K562 (cell line): Measurements from ENCODE around the gene ZSWIM6. TPM values are rescaled to one million over a fixed set of nuclear protein-coding genes. Genes with fewer than 3 reads are reported as not detected.

Source experiments
- ATAC-seq: fragments of 200-7000 bp; cut with Tn5 transposase; 3 replicates; pipeline ENCODE4 v1.9.1; 2020; ENCODE audit warnings: moderate library complexity
- BruUV-seq: library from RNA; stranded (reverse); fragments of 400-500 nt; replicated peaks from 2 replicates; lab custom pipeline; 2021; lab: Mats Ljungman, UMichigan
- CTCF ChIA-PET: fragments of 300-600 bp; formaldehyde crosslinking; extraction: SDS; loops from one replicate; lab custom pipeline; 2021; ENCODE audit warnings: low intra/inter-chr PET ratio; lab: Yijun Ruan, JAX
- POLR2A ChIA-PET: fragments of 300-600, 350-650 bp; sonication (Branson Sonifier 250); formaldehyde crosslinking; extraction: SDS; loops from one replicate; lab custom pipeline; 2021; ENCODE audit warnings: antibody characterized with exemption, inconsistent platforms; lab: Yijun Ruan, JAX
- DNase-seq, 4 experiments: peaks; one replicate each; pipeline versions ENCODE4 v3.0.0 to v3.0.0-alpha.2; 2011 to 2018; ENCODE audit warnings: low spot score in 3 of 4, mixed read lengths in 3 of 4; ENCODE audit errors: extremely low read depth in 1 of 4
- FAIRE-seq: peaks from 2 replicates; lab custom pipeline; 2011; peaks lifted over from hg19 to GRCh38; lab: Jason Lieb, UNC
- H2AFZ ChIP-seq: 2 replicates; pipeline ENCODE4 v1.6.0; 2011; ENCODE audit warnings: low read depth, low read length, control low read depth, inconsistent platforms
- H3K27ac ChIP-seq: fragments of 200-600 bp; 3 replicates; pipeline ENCODE4 v1.8.0; 2011; ENCODE audit warnings: low read depth, mild to moderate bottlenecking, control low read depth, inconsistent platforms, low read length, moderate library complexity, mixed read lengths; ENCODE audit errors: extremely low read depth
- H3K27me3 ChIP-seq, 2 experiments: fragments of 300-600 bp in 1 of 2; 2 replicates in 1 of 2; 3 replicates in 1 of 2; pipeline versions ENCODE4 v1.6.0 to v1.8.0; 2011; ENCODE audit warnings: inconsistent platforms in 2 of 2, low read length in 2 of 2, mild to moderate bottlenecking in 1 of 2, mixed read lengths in 1 of 2, moderate library complexity in 1 of 2; ENCODE audit not compliant: control insufficient read depth in 2 of 2, insufficient read depth in 2 of 2
- H3K36me3 ChIP-seq: fragments of 300-600 bp; 3 replicates; pipeline ENCODE4 v1.8.0; 2011; ENCODE audit warnings: mild to moderate bottlenecking, low read length, inconsistent platforms; ENCODE audit not compliant: control insufficient read depth, insufficient read depth
- H3K4me1 ChIP-seq, 2 experiments: fragments of 200-600 bp in 1 of 2; replicated peaks in 1 of 2; 2 replicates in 1 of 2; 3 replicates in 1 of 2; pipeline versions ENCODE4 v1.5.1 to v1.8.0; 2011; ENCODE audit warnings: inconsistent platforms in 2 of 2, low read length in 2 of 2, mild to moderate bottlenecking in 1 of 2, mixed read lengths in 1 of 2, moderate library complexity in 1 of 2; ENCODE audit not compliant: control insufficient read depth in 2 of 2, insufficient read depth in 2 of 2
- H3K4me2 ChIP-seq: 2 replicates; pipeline ENCODE4 v1.6.1; 2011; ENCODE audit warnings: low read length, control low read depth, inconsistent platforms, mixed read lengths; ENCODE audit not compliant: insufficient read depth
- H3K4me3 ChIP-seq: fragments of 200-600 bp; sonication (generic), shearing (Covaris generic); 2 replicates; pipeline ENCODE4 v1.5.1; 2016; ENCODE audit warnings: control low read depth, inconsistent platforms
- H3K79me2 ChIP-seq: fragments of 200-600 bp; 3 replicates; pipeline ENCODE4 v1.8.0; 2011; ENCODE audit warnings: low read length, inconsistent platforms; ENCODE audit not compliant: control insufficient read depth, insufficient read depth
- H3K9ac ChIP-seq, 2 experiments: 2 replicates each; pipeline versions ENCODE4 v1.6.0 to v1.6.1; 2011; ENCODE audit warnings: low read depth in 2 of 2, low read length in 2 of 2, control low read depth in 1 of 2, inconsistent platforms in 1 of 2, mild to moderate bottlenecking in 1 of 2, mixed read lengths in 1 of 2; ENCODE audit not compliant: insufficient read depth in 1 of 2
- H3K9me1 ChIP-seq: one replicate; pipeline ENCODE4 v1.6.0; 2011; ENCODE audit warnings: inconsistent platforms, mild to moderate bottlenecking, low read length, moderate library complexity; ENCODE audit not compliant: control insufficient read depth, insufficient read depth
- H3K9me3 ChIP-seq: replicated peaks from 2 replicates; pipeline ENCODE4 v1.5.1; 2011; ENCODE audit warnings: low read depth, low read length, inconsistent platforms; ENCODE audit not compliant: control insufficient read depth, insufficient read depth
- H4K20me1 ChIP-seq: replicated peaks from 2 replicates; pipeline ENCODE4 v1.6.1; 2011; ENCODE audit warnings: low read length, inconsistent platforms, mixed read lengths; ENCODE audit not compliant: control insufficient read depth, insufficient read depth
- CEBPG ChIP-seq, 3 experiments: fragments of 200-800 bp in 1 of 3; sonication (Bioruptor generic) in 1 of 3; sonication (generic) in 1 of 3; formaldehyde crosslinking in 1 of 3; IDR thresholded peaks in 2 of 3; conservative IDR thresholded peaks in 1 of 3; 2 replicates each; pipeline versions ENCODE4 v1.6.1 to v1.8.0; 2016 to 2022; ENCODE audit warnings: missing compliant biosample characterization in 2 of 3, missing genetic modification characterization in 2 of 3, mild to moderate bottlenecking in 1 of 3, missing genetic modification reagents in 1 of 3
- ESRRB ChIP-seq: fragments of 250-450 bp; sonication (Bioruptor Pico); IDR thresholded peaks from 2 replicates; pipeline ENCODE4 v1.5.0; 2020; ENCODE audit warnings: mild to moderate bottlenecking, moderate library complexity, borderline replicate concordance
- HLTF ChIP-seq: fragments of 450-650 bp; IDR thresholded peaks from 2 replicates; pipeline ENCODE4 v1.6.1; 2016
- KDM5B ChIP-seq: fragments of 200-600 bp; sonication (generic); IDR thresholded peaks from 2 replicates; pipeline ENCODE4 v1.6.1; 2012; ENCODE audit warnings: low read depth, mild to moderate bottlenecking, moderate library complexity, low read length, control low read depth, inconsistent platforms; ENCODE audit not compliant: insufficient replicate concordance
- MTF1 ChIP-seq: fragments of 250-450 bp; sonication (Bioruptor Pico); IDR thresholded peaks from 2 replicates; pipeline ENCODE4 v1.9.0; 2021; ENCODE audit warnings: moderate library complexity, mild to moderate bottlenecking, inconsistent platforms, borderline replicate concordance
- ZNF282 ChIP-seq: sonication (generic); formaldehyde crosslinking; IDR thresholded peaks from 2 replicates; pipeline ENCODE4 v1.8.1; 2023; ENCODE audit warnings: missing genetic modification reagents
- WGBS: fragments of 100-300 bp; shearing (Covaris generic); methylation state at CpG from one replicate; pipeline ENCODE4 v1.1.6; 2016; ENCODE audit warnings: low coverage, mixed read lengths; ENCODE audit not compliant: insufficient coverage; ENCODE audit errors: missing lambda C conversion rate; 5-methylcytosine and 5-hydroxymethylcytosine counted together
- in situ Hi-C: fragments of 300-500 bp; cut with MboI; formaldehyde crosslinking; loops from 4 replicates; pipeline ENCODE4 v1.15.0; 2018; ENCODE audit warnings: inconsistent platforms, mixed read lengths
- intact Hi-C: fragments of 100-400 bp; cut with micrococcal nuclease; formaldehyde crosslinking; loops from 2 replicates; pipeline ENCODE4 v1.14.2; 2022
- polyA plus RNA-seq, 8 experiments: library from polyadenylated mRNA; depleted of rRNA in 4 of 8; stranded (reverse) in 5 of 8; unstranded in 3 of 8; fragments of >200 nt; fragmentation: Nextera tagmentation in 2 of 8; fragmentation: Illumina TruSeq in 1 of 8; extraction: Ambion mirVana in 2 of 8; extraction: Trizol in 1 of 8; gene quantifications; 2 replicates each; pipeline versions ENCODE4 v1.2.1 to v1.2.3, GENCODE V29; 2011 to 2014; ENCODE audit warnings: inconsistent platforms in 1 of 8, missing spikeins in 1 of 8
- total RNA-seq, 7 experiments: library from RNA; depleted of rRNA in 6 of 7; stranded (reverse); fragments of >200 nt in 6 of 7; fragmentation: Illumina TruSeq in 2 of 7; extraction: Trizol in 2 of 7; gene quantifications; 2 replicates each; pipeline versions ENCODE4 v1.2.1 to v1.2.3, GENCODE V29; 2011 to 2021; ENCODE audit warnings: low replicate concordance in 1 of 7
- TF ChIP-seq, protein P1 (sequence below): fragments of 450-650 bp; formaldehyde crosslinking; IDR thresholded peaks from 2 replicates; pipeline ENCODE4 v1.4.0; 2022; ENCODE audit warnings: missing genetic modification characterization
- TF ChIP-seq, protein P2 (sequence below): sonication (generic); formaldehyde crosslinking; IDR thresholded peaks from 2 replicates; pipeline ENCODE4 v1.9.0; 2022; ENCODE audit warnings: mild to moderate bottlenecking, missing genetic modification reagents
- TF ChIP-seq, protein P3 (sequence below): IDR thresholded peaks from 2 replicates; pipeline ENCODE4 v1.6.1; 2011; ENCODE audit not compliant: insufficient read length; ENCODE audit errors: extremely low read depth
- TF ChIP-seq, protein P4 (sequence below): fragments of 450-650 bp; IDR thresholded peaks from 2 replicates; pipeline ENCODE4 v1.6.1; 2016

Gene ZSWIM6
- total and polyA plus RNA-seq, 9 of the 15 experiments (the other 6 are each of a cell fraction or from before 2014, with no cell fraction given), result 0.81 to 3.2 (median 2.0) TPM

DNA sequence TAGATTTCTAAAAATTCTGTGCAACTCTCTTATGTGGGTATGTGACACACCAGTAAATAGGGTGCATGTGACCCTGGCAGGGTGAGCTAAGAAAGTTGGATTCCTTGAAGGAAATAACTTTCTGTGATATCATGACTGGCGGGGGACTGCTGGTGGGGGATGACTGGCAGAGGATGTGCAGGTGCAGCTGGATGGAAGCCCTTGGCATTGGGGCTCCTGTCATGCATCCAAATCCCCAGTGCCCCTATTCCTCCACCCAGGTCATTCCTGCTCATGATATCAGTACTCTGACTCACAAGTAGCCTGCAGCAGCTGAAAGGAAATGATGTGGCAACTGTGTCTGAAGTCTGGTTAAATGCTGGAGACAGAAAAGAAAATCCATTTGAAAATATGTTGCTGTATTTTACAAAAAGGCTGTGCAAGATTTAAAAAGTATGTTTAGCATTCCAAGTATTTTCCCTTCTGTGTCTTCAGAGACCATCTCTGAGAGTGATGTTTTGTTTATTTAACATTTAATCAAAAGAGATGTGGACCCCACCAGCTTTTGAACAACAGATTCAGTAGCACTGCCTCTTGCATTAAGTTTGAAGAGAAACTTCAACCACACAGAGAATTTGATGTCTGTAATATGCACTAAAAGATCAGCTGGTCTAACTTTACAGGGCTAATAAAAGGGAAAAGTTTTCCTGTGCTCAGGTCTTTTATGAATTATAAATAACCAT lies 17.9 kb upstream of the ZSWIM6 start:
- Histone ChIP-seq H3K9ac (no peak overlapping the region), H3K36me3 (no peaks in the 10 kb centered on the region), H3K79me2 (no peaks in the 10 kb centered on the region), H3K9me3 (no peaks in the 10 kb centered on the region), H3K4me1 (no peaks in the 10 kb centered on the region), H3K27me3 (peaks cover 3 to 10% of the 10 kb centered on the region in 2 experiments; a peak in 4 of 5 replicates)
- ATAC-seq (no peak), FAIRE-seq (no peak)
- POLR2A ChIA-PET, result interaction anchor here (0.7 to 1.4 kb wide), 2 partner anchors 8 to 17 kb away, joined by 3 to 4 read pairs; no protein-coding TSS in a partner anchor
- TF ChIP-seq KDM5B, result no peak
- TF ChIP-seq HLTF, result no peak
- TF ChIP-seq, all 486 proteins: peak for 0
- intact Hi-C loops, result no loop called here
- CTCF ChIA-PET, result no interaction called here
- Histone ChIP-seq H2AFZ (no peak overlapping the region), H4K20me1 (no peaks in the 10 kb centered on the region), H3K4me2 (no peak overlapping the region), H3K9me1 (no peaks in the 10 kb centered on the region), H3K27ac (no peak overlapping the region), H3K4me3 (no peak overlapping the region)
- in situ Hi-C loops, result no loop called here
- no TSS peak for BruUV-seq
- no peak for DNase-seq
- WGBS, result 0% methylated on average over 1 of the region's 1 CpG

DNA sequence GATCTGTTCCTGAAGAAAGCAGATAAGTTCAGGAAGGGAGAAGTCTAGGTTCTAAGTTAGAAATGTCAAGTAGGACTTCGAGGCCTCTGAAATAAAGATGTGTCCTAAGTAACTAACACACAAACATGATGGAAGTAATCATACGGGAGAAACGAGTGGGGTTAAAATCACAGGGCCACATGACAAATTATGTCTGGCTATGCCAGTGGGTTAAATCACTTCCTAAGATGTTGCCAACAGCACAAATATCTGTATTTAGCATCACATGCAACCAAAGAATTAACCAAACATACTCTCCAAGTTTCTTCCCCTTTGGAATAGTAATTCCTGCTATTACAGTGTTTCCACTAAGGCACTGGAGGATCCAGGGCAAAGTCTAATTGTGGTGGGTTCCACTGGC lies 13.7 kb upstream of the ZSWIM6 start:
- Histone ChIP-seq H3K36me3 (no peaks in the 10 kb centered on the region), H3K9ac (no peak overlapping the region), H3K27me3 (peaks cover 0 to 15% of the 10 kb centered on the region in 2 experiments; a peak in 2 of 5 replicates), H3K79me2 (no peaks in the 10 kb centered on the region), H3K4me1 (no peaks in the 10 kb centered on the region), H3K9me1 (no peaks in the 10 kb centered on the region), H3K4me2 (no peak overlapping the region), H3K9me3 (no peaks in the 10 kb centered on the region), H2AFZ (no peak overlapping the region), H4K20me1 (no peaks in the 10 kb centered on the region), H3K27ac (no peak overlapping the region), H3K4me3 (no peak overlapping the region)
- ATAC-seq (no peak), FAIRE-seq (no peak), DNase-seq (no peak)
- ChIA-PET POLR2A (no interaction called here), CTCF (no interaction called here)
- BruUV-seq, result no TSS peak
- in situ Hi-C loops, result no loop called here
- intact Hi-C loops, result no loop called here
- WGBS, result 0% methylated on average over 3 of the region's 3 CpGs
- TF ChIP-seq, protein P1, sequence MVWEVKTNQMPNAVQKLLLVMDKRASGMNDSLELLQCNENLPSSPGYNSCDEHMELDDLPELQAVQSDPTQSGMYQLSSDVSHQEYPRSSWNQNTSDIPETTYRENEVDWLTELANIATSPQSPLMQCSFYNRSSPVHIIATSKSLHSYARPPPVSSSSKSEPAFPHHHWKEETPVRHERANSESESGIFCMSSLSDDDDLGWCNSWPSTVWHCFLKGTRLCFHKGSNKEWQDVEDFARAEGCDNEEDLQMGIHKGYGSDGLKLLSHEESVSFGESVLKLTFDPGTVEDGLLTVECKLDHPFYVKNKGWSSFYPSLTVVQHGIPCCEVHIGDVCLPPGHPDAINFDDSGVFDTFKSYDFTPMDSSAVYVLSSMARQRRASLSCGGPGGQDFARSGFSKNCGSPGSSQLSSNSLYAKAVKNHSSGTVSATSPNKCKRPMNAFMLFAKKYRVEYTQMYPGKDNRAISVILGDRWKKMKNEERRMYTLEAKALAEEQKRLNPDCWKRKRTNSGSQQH (CRISPR knock-in tag), result no peak
- TF ChIP-seq CEBPG (CRISPR knock-in tag; IDR thresholded peaks at IDR 0.05) (no peak), CEBPG (tag; conservative IDR thresholded peaks at IDR 0.05 in 1 of 2, IDR thresholded peaks at IDR 0.05 in 1 of 2) (no peak), MTF1 (CRISPR knock-in tag) (no peak), ESRRB (no peak), ZNF282 (no peak)
- TF ChIP-seq, protein P2, sequence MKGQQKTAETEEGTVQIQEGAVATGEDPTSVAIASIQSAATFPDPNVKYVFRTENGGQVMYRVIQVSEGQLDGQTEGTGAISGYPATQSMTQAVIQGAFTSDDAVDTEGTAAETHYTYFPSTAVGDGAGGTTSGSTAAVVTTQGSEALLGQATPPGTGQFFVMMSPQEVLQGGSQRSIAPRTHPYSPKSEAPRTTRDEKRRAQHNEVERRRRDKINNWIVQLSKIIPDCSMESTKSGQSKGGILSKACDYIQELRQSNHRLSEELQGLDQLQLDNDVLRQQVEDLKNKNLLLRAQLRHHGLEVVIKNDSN, result no peak
- TF ChIP-seq, protein P3, sequence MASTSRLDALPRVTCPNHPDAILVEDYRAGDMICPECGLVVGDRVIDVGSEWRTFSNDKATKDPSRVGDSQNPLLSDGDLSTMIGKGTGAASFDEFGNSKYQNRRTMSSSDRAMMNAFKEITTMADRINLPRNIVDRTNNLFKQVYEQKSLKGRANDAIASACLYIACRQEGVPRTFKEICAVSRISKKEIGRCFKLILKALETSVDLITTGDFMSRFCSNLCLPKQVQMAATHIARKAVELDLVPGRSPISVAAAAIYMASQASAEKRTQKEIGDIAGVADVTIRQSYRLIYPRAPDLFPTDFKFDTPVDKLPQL, result no peak
- TF ChIP-seq, protein P4, sequence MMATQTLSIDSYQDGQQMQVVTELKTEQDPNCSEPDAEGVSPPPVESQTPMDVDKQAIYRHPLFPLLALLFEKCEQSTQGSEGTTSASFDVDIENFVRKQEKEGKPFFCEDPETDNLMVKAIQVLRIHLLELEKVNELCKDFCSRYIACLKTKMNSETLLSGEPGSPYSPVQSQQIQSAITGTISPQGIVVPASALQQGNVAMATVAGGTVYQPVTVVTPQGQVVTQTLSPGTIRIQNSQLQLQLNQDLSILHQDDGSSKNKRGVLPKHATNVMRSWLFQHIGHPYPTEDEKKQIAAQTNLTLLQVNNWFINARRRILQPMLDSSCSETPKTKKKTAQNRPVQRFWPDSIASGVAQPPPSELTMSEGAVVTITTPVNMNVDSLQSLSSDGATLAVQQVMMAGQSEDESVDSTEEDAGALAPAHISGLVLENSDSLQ, result no peak
